Brain microvascular endothelial cell (primary cell): ENCODE results near the gene CECR2.
A peak's percentile ranks its signal among the peaks of the same experiment; 100 is the strongest.

ENCODE experiments used
- DNase-seq: peaks from one replicate; pipeline ENCODE4 v3.0.0-alpha.2; 2020
- H3K27ac ChIP-seq: fragments of 250-450 bp; sonication (Bioruptor Pico); 2 replicates; pipeline ENCODE4 v1.5.1; 2020; ENCODE audit warnings: mild to moderate bottlenecking, moderate library complexity
- H3K27me3 ChIP-seq: fragments of 250-450 bp; sonication (Bioruptor Pico); replicated peaks from 2 replicates; pipeline ENCODE4 v1.5.1; 2020; ENCODE audit warnings: mild to moderate bottlenecking
- H3K36me3 ChIP-seq: fragments of 250-450 bp; sonication (Bioruptor Pico); replicated peaks from 2 replicates; pipeline ENCODE4 v1.5.1; 2020; ENCODE audit warnings: mild to moderate bottlenecking
- H3K4me3 ChIP-seq: 2 replicates; pipeline ENCODE4 v1.5.1; 2011; ENCODE audit warnings: low read depth, mild to moderate bottlenecking, control low read depth, low read length, moderate library complexity
- CTCF ChIP-seq: IDR thresholded peaks from 2 replicates; pipeline ENCODE4 v1.5.1; 2011; ENCODE audit warnings: low read depth, mild to moderate bottlenecking, moderate library complexity, low read length, control low read depth, inconsistent platforms; ENCODE audit errors: missing control alignments
- in situ Hi-C: cut with HindIII; loops from 2 replicates; pipeline ENCODE4 v1.10.0; 2017; ENCODE audit warnings: low sequenced_read_pairs, low pct_ligation_motif_present

The CECR2 gene

GRCh38 chr22:17346578-17346977, 22.7 kb upstream of the CECR2 start:
- Histone ChIP-seq H3K36me3 (no peaks in the 10 kb centered on the region), H3K27me3 (no peaks in the 10 kb centered on the region), H3K27ac (no peak overlapping the region), H3K4me3 (no peak overlapping the region)
- no peak for DNase-seq
- TF ChIP-seq CTCF, result no peak
- in situ Hi-C loops, result no loop called here

GRCh38 chr22:17347724-17348123, 21.5 kb upstream of the CECR2 start:
- no peak overlapping the region for H3K4me3 ChIP-seq
- in situ Hi-C loops, result no loop called here
- no peaks in the 10 kb centered on the region for H3K27me3 ChIP-seq
- no peak for DNase-seq
- no peak overlapping the region for H3K27ac ChIP-seq
- H3K36me3 ChIP-seq, result no peaks in the 10 kb centered on the region
- TF ChIP-seq CTCF, result no peak

- Histone ChIP-seq H3K27me3 (no peaks in the 10 kb centered on the region), H3K36me3 (no peaks in the 10 kb centered on the region), H3K4me3 (no peak overlapping the region), H3K27ac (no peak overlapping the region)
- in situ Hi-C loops, result no loop called here
- no peak for DNase-seq
- no peak for TF ChIP-seq CTCF
These were observed 20.7 kb upstream of the CECR2 start for GRCh38 chr22:17348464-17349103.

GRCh38 chr22:17349172-17349571, 20.1 kb upstream of the CECR2 start:
- no peak for TF ChIP-seq CTCF
- H3K36me3 ChIP-seq, result no peaks in the 10 kb centered on the region
- in situ Hi-C loops, result no loop called here
- H3K27me3 ChIP-seq, result no peaks in the 10 kb centered on the region
- no peak for DNase-seq
- no peak overlapping the region for H3K27ac ChIP-seq
- H3K4me3 ChIP-seq, result no peak overlapping the region

GRCh38 chr22:17350292-17350691, 19.0 kb upstream of the CECR2 start:
- Histone ChIP-seq H3K27me3 (no peaks in the 10 kb centered on the region), H3K27ac (no peak overlapping the region), H3K4me3 (no peak overlapping the region), H3K36me3 (no peaks in the 10 kb centered on the region)
- peak; percentile 22 for DNase-seq
- no peak for TF ChIP-seq CTCF
- in situ Hi-C loops, result no loop called here

- H3K27me3 ChIP-seq, result no peaks in the 10 kb centered on the region
- no peak for DNase-seq
- no peak overlapping the region for H3K4me3 ChIP-seq
- in situ Hi-C loops, result no loop called here
- no peak for TF ChIP-seq CTCF
- H3K27ac ChIP-seq, result no peak overlapping the region
- H3K36me3 ChIP-seq, result no peaks in the 10 kb centered on the region
These were observed 16.5 kb upstream of the CECR2 start for GRCh38 chr22:17352798-17353197.
